Measurements from ENCODE around the gene ATG4D.
A peak's percentile ranks its signal among the peaks of the same experiment; 100 is the strongest.

ATG4D gene

DNA sequence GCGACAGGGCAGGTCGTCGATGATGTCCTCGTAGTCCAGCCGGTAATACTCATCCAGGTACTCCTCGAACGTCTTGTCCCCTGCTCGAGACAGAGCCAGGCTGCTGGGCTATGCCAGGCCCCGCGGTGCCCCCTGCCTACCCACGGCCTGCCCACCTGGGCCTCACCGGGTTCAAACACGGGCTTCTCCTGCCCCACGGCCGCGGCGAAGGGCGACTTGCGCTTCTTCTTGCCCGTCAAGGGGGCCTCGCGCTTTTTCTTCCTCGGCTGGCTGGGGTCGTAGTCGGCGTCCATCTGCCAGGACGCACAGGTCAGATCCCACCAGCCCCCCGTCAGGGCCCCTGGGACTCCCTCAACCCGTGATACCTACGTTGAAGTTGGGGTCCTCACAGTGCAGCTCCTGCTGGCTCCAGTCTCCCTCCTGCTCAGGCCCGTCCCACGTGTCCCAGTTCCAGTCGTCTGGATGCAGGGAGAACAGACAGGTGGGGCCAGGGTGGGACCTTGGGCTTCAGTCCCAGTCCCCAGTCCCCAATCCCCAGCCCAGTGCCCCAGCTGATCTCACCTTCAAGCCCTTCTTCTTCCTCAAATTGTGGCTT lies 14.0 kb downstream of the ATG4D start:
- Histone ChIP-seq H3K9me3 (ENCODE audit: control insufficient read depth, low read length) (no peaks in the 10 kb centered on the region), H2AFZ (no peak overlapping the region), H3K36me3 (ENCODE audit: control insufficient read depth, insufficient read depth, low read length) (no peaks in the 10 kb centered on the region), H3K4me2 (ENCODE audit: low read length) (no peak overlapping the region), H3K9ac (no peak overlapping the region), H3K4me1 (no peaks in the 10 kb centered on the region), H3K4me3 (ENCODE audit: low read depth, low read length) (no peak overlapping the region), H3K27ac (no peak overlapping the region), H3K27me3 (ENCODE audit: control insufficient read depth, insufficient read depth, low read length) (no peaks in the 10 kb centered on the region), H3K79me2 (no peaks in the 10 kb centered on the region)
- TF ChIP-seq, protein P1, sequence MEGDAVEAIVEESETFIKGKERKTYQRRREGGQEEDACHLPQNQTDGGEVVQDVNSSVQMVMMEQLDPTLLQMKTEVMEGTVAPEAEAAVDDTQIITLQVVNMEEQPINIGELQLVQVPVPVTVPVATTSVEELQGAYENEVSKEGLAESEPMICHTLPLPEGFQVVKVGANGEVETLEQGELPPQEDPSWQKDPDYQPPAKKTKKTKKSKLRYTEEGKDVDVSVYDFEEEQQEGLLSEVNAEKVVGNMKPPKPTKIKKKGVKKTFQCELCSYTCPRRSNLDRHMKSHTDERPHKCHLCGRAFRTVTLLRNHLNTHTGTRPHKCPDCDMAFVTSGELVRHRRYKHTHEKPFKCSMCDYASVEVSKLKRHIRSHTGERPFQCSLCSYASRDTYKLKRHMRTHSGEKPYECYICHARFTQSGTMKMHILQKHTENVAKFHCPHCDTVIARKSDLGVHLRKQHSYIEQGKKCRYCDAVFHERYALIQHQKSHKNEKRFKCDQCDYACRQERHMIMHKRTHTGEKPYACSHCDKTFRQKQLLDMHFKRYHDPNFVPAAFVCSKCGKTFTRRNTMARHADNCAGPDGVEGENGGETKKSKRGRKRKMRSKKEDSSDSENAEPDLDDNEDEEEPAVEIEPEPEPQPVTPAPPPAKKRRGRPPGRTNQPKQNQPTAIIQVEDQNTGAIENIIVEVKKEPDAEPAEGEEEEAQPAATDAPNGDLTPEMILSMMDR (IDR thresholded peaks at IDR 0.05): no peak

DNA sequence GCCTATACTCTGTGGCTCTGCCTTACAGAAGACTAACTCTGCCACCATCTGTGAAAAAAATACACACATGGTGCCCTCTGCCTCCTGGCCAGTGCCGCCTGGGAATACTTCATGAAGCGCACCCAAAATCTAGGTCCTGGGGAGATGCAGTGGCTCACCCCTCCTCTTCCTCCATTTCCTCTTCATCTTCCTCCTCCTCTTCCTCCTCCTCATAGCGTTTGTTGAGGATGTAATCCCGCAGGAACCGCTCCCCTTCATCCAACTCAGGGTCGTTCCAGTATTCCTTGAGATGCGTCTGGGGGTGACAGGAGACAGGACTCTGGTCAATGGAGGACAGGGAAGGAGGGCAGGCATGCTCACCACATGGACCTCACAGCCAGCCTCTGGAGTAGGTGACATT lies 16.4 kb downstream of the ATG4D start:
- Histone ChIP-seq H3K9me3 (ENCODE audit: control insufficient read depth, low read length) (no peaks in the 10 kb centered on the region), H3K9ac (no peak overlapping the region), H3K4me2 (ENCODE audit: low read length) (no peak overlapping the region), H3K27me3 (ENCODE audit: control insufficient read depth, insufficient read depth, low read length) (no peaks in the 10 kb centered on the region), H3K4me3 (ENCODE audit: low read depth, low read length) (no peak overlapping the region), H2AFZ (no peak overlapping the region), H3K36me3 (ENCODE audit: control insufficient read depth, insufficient read depth, low read length) (no peaks in the 10 kb centered on the region), H3K27ac (no peak overlapping the region), H3K4me1 (peaks cover 6% of the 10 kb centered on the region), H3K79me2 (no peaks in the 10 kb centered on the region)
- TF ChIP-seq, protein P1 (IDR thresholded peaks at IDR 0.05): no peak

GRCh38 chr19:10562609-10563008 lies 18.9 kb downstream of the ATG4D start:
- Histone ChIP-seq H3K4me2 (ENCODE audit: low read length) (no peak overlapping the region), H2AFZ (no peak overlapping the region), H3K27me3 (ENCODE audit: control insufficient read depth, insufficient read depth, low read length) (no peaks in the 10 kb centered on the region), H3K4me1 (peaks cover 10% of the 10 kb centered on the region), H3K9ac (no peak overlapping the region), H3K36me3 (ENCODE audit: control insufficient read depth, insufficient read depth, low read length) (no peaks in the 10 kb centered on the region), H3K4me3 (ENCODE audit: low read depth, low read length) (no peak overlapping the region), H3K27ac (no peak overlapping the region), H3K79me2 (no peaks in the 10 kb centered on the region), H3K9me3 (ENCODE audit: control insufficient read depth, low read length) (no peaks in the 10 kb centered on the region)
- TF ChIP-seq, protein P1 (IDR thresholded peaks at IDR 0.05): no peak

DNA sequence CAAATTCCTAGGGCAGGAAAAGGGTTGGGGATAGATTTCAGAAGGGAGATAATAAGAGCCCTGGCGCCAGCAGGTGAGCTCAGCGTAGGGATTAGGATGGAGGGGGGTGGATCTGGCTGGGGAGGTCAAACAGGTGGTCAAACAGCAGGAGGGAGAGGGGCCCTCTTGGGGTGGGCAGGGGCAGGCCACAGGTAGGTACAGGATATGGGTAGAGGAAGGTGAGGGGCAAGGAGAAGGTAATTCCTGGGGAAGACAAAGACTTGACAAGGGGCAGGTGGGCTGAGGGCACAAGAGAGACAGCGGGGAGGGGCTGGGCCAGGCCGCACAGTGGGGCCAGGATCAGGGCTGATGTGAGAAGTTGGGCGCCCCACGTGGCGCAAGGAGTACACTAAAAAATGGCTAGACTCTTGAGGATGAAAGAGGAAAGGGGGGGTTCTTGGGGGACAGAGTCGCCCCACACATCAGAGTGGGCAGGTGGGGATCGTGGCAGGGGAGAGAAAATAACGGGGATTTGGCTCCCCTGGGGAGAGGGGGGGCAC lies 21.4 kb downstream of the ATG4D start:
- Histone ChIP-seq H3K79me2 (no peaks in the 10 kb centered on the region), H3K4me3 (ENCODE audit: low read depth, low read length) (peak overlapping the region; percentile 86), H3K4me2 (ENCODE audit: low read length) (peak overlapping the region; percentile 74), H3K4me1 (peaks cover 14% of the 10 kb centered on the region), H3K9me3 (ENCODE audit: control insufficient read depth, low read length) (no peaks in the 10 kb centered on the region), H3K9ac (peak overlapping the region; percentile 61), H3K36me3 (ENCODE audit: control insufficient read depth, insufficient read depth, low read length) (no peaks in the 10 kb centered on the region), H2AFZ (peak overlapping the region; percentile 88), H3K27me3 (ENCODE audit: control insufficient read depth, insufficient read depth, low read length) (no peaks in the 10 kb centered on the region), H3K27ac (peak overlapping the region; percentile 63)
- TF ChIP-seq, protein P1 (IDR thresholded peaks at IDR 0.05): no peak
